ENCODE data around the gene MID1IP1. TPM values are rescaled to one million over a fixed set of nuclear protein-coding genes. Genes with fewer than 3 reads are reported as not detected.
A peak's percentile ranks its signal among the peaks of the same experiment; 100 is the strongest.

The MID1IP1 gene
- polyA plus RNA-seq, 1 donor (not counting 4 experiments of a cell fraction or from before 2014, with no cell fraction given): 45.4 TPM

DNA sequence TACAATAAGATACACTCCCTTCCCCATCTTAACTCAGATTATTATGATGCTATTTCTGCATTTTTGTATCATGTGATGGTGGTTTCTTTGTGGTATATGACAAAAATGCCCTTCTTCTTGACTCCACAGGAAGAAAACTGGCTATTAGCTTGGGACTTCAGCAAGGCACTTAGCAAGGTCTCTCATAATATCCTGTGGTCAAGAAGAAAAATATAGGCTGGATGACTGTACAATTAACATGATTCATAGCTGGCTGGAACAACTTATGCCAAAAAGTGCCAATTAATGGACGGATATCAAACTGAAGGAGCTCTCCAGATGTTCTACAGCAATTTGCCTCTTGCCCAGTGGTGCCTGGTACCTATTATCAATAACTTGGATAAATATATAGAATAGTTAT, 2.3 kb upstream of the MID1IP1 start:
- Histone ChIP-seq H3K27me3 (ENCODE audit: control insufficient read depth, extremely low read depth, insufficient read depth, low read length) (no peaks in the 10 kb centered on the region), H3K9ac (ENCODE audit: control insufficient read depth, extremely low read depth, insufficient read depth, low read length) (no peak overlapping the region), H3K4me1 (ENCODE audit: control insufficient read depth, extremely low read depth, insufficient read depth, low read length) (peaks cover 6% of the 10 kb centered on the region), H3K79me2 (ENCODE audit: control insufficient read depth, insufficient read depth, low read length) (peaks cover 14% of the 10 kb centered on the region), H3K36me3 (ENCODE audit: control insufficient read depth in 2 of 2, extremely low read depth in 1 of 2, insufficient read depth in 2 of 2, low read length in 2 of 2) (no peaks in the 10 kb centered on the region), H3K9me1 (ENCODE audit: control insufficient read depth, extremely low read depth, insufficient read depth, low read length) (no peaks in the 10 kb centered on the region), H3K4me3 (ENCODE audit: control insufficient read depth in 2 of 3, extremely low read depth in 1 of 3, insufficient read depth in 2 of 3, low read depth in 1 of 3, low read length in 3 of 3) (no peak overlapping the region), H4K20me1 (ENCODE audit: control insufficient read depth, extremely low read depth, insufficient read depth, low read length) (no peaks in the 10 kb centered on the region), H3K4me2 (ENCODE audit: control insufficient read depth, extremely low read depth, insufficient read depth, low read depth, low read length) (no peak overlapping the region), H3K9me3 (ENCODE audit: control insufficient read depth, low read depth, low read length) (no peaks in the 10 kb centered on the region), H3K27ac (ENCODE audit: control insufficient read depth, insufficient read depth, low read length) (no peak overlapping the region), H2AFZ (ENCODE audit: control insufficient read depth, low read length) (no peak overlapping the region)
- no peak for DNase-seq (ENCODE audit: low read depth, low spot score)
- dilution Hi-C loops (cut with MboI; ENCODE audit: extremely low pct_ligation_motif_present, low sequenced_read_pairs): no loop called here
- TF ChIP-seq, protein P1, sequence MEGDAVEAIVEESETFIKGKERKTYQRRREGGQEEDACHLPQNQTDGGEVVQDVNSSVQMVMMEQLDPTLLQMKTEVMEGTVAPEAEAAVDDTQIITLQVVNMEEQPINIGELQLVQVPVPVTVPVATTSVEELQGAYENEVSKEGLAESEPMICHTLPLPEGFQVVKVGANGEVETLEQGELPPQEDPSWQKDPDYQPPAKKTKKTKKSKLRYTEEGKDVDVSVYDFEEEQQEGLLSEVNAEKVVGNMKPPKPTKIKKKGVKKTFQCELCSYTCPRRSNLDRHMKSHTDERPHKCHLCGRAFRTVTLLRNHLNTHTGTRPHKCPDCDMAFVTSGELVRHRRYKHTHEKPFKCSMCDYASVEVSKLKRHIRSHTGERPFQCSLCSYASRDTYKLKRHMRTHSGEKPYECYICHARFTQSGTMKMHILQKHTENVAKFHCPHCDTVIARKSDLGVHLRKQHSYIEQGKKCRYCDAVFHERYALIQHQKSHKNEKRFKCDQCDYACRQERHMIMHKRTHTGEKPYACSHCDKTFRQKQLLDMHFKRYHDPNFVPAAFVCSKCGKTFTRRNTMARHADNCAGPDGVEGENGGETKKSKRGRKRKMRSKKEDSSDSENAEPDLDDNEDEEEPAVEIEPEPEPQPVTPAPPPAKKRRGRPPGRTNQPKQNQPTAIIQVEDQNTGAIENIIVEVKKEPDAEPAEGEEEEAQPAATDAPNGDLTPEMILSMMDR (optimal IDR thresholded peaks at IDR 0.05 in 1 of 3, IDR thresholded peaks at IDR 0.05 in 1 of 3, conservative IDR thresholded peaks at IDR 0.05 in 1 of 3; ENCODE audit: extremely low read depth in 1 of 3, insufficient read depth in 2 of 3, low read length in 3 of 3): no peak
- no peak for TF ChIP-seq EZH2 (IDR thresholded peaks at IDR 0.05; ENCODE audit: low read length)
- no peak for FAIRE-seq

DNA sequence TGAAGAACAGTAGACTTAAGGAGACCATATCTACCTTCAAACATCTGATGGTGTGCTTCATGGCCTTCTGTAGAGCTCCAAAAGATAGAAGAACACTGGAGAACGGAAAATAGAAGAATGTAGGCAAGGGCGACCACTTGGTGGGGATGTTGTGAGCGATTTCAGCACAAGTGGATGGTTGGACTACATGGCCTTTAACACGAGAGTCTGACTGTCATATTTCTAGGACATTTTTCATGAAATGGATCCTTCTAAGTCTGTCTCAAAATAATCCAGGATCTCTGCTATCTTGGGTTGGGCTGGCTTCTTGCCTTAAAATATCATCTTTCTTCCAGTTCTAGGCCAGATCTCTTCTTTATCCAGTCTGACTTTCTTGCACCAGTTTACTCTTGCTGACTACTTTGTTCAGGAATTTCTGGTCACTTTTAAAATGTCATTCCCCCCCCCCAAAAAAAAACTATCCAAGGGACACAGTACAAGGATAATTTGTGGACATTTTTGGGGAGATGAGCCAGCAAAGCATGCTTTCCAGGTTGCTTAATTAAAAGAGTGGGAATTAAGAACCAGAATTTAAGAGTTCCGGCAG, 1.2 kb upstream of the MID1IP1 start:
- Histone ChIP-seq H3K9me1 (ENCODE audit: control insufficient read depth, extremely low read depth, insufficient read depth, low read length) (no peaks in the 10 kb centered on the region), H3K27me3 (ENCODE audit: control insufficient read depth, extremely low read depth, insufficient read depth, low read length) (no peaks in the 10 kb centered on the region), H3K9ac (ENCODE audit: control insufficient read depth, extremely low read depth, insufficient read depth, low read length) (no peak overlapping the region), H3K79me2 (ENCODE audit: control insufficient read depth, insufficient read depth, low read length) (peaks cover 25% of the 10 kb centered on the region), H2AFZ (ENCODE audit: control insufficient read depth, low read length) (no peak overlapping the region), H3K4me1 (ENCODE audit: control insufficient read depth, extremely low read depth, insufficient read depth, low read length) (peaks cover 6% of the 10 kb centered on the region), H3K27ac (ENCODE audit: control insufficient read depth, insufficient read depth, low read length) (no peak overlapping the region), H3K9me3 (ENCODE audit: control insufficient read depth, low read depth, low read length) (peaks cover 3% of the 10 kb centered on the region), H3K4me3 (ENCODE audit: control insufficient read depth in 2 of 3, extremely low read depth in 1 of 3, insufficient read depth in 2 of 3, low read depth in 1 of 3, low read length in 3 of 3) (no peak overlapping the region), H4K20me1 (ENCODE audit: control insufficient read depth, extremely low read depth, insufficient read depth, low read length) (no peaks in the 10 kb centered on the region), H3K4me2 (ENCODE audit: control insufficient read depth, extremely low read depth, insufficient read depth, low read depth, low read length) (no peak overlapping the region), H3K36me3 (ENCODE audit: control insufficient read depth in 2 of 2, extremely low read depth in 1 of 2, insufficient read depth in 2 of 2, low read length in 2 of 2) (no peaks in the 10 kb centered on the region)
- TF ChIP-seq EZH2 (IDR thresholded peaks at IDR 0.05; ENCODE audit: low read length): no peak
- TF ChIP-seq, protein P1 (optimal IDR thresholded peaks at IDR 0.05 in 1 of 3, IDR thresholded peaks at IDR 0.05 in 1 of 3, conservative IDR thresholded peaks at IDR 0.05 in 1 of 3; ENCODE audit: extremely low read depth in 1 of 3, insufficient read depth in 2 of 3, low read length in 3 of 3): peak in 1 of 3 experiments; percentile 1
- FAIRE-seq: no peak
- dilution Hi-C loops (cut with MboI; ENCODE audit: extremely low pct_ligation_motif_present, low sequenced_read_pairs): no loop called here
- no peak for DNase-seq (ENCODE audit: low read depth, low spot score)

Data from keratinocyte (primary cell).